K562 (cell line): ENCODE results near the gene TGFA. TPM values are rescaled to one million over a fixed set of nuclear protein-coding genes. Genes with fewer than 3 reads are reported as not detected.

ENCODE experiments used
- ATAC-seq: fragments of 200-7000 bp; cut with Tn5 transposase; 3 replicates; pipeline ENCODE4 v1.9.1; 2020; ENCODE audit warnings: moderate library complexity
- BruUV-seq: library from RNA; stranded (reverse); fragments of 400-500 nt; replicated peaks from 2 replicates; lab custom pipeline; 2021; lab: Mats Ljungman, UMichigan
- CTCF ChIA-PET: fragments of 300-600 bp; formaldehyde crosslinking; extraction: SDS; loops from one replicate; lab custom pipeline; 2021; ENCODE audit warnings: low intra/inter-chr PET ratio; lab: Yijun Ruan, JAX
- POLR2A ChIA-PET: fragments of 300-600, 350-650 bp; sonication (Branson Sonifier 250); formaldehyde crosslinking; extraction: SDS; loops from one replicate; lab custom pipeline; 2021; ENCODE audit warnings: antibody characterized with exemption, inconsistent platforms; lab: Yijun Ruan, JAX
- DNase-seq, 4 experiments: peaks; one replicate each; pipeline versions ENCODE4 v3.0.0 to v3.0.0-alpha.2; 2011 to 2018; ENCODE audit warnings: low spot score in 3 of 4, mixed read lengths in 3 of 4; ENCODE audit errors: extremely low read depth in 1 of 4
- FAIRE-seq: peaks from 2 replicates; lab custom pipeline; 2011; peaks lifted over from hg19 to GRCh38; lab: Jason Lieb, UNC
- H2AFZ ChIP-seq: 2 replicates; pipeline ENCODE4 v1.6.0; 2011; ENCODE audit warnings: low read depth, low read length, control low read depth, inconsistent platforms
- H3K27ac ChIP-seq: fragments of 200-600 bp; 3 replicates; pipeline ENCODE4 v1.8.0; 2011; ENCODE audit warnings: low read depth, mild to moderate bottlenecking, control low read depth, inconsistent platforms, low read length, moderate library complexity, mixed read lengths; ENCODE audit errors: extremely low read depth
- H3K27me3 ChIP-seq, 2 experiments: fragments of 300-600 bp in 1 of 2; 2 replicates in 1 of 2; 3 replicates in 1 of 2; pipeline versions ENCODE4 v1.6.0 to v1.8.0; 2011; ENCODE audit warnings: inconsistent platforms in 2 of 2, low read length in 2 of 2, mild to moderate bottlenecking in 1 of 2, mixed read lengths in 1 of 2, moderate library complexity in 1 of 2; ENCODE audit not compliant: control insufficient read depth in 2 of 2, insufficient read depth in 2 of 2
- H3K36me3 ChIP-seq: fragments of 300-600 bp; 3 replicates; pipeline ENCODE4 v1.8.0; 2011; ENCODE audit warnings: mild to moderate bottlenecking, low read length, inconsistent platforms; ENCODE audit not compliant: control insufficient read depth, insufficient read depth
- H3K4me1 ChIP-seq, 2 experiments: fragments of 200-600 bp in 1 of 2; replicated peaks in 1 of 2; 2 replicates in 1 of 2; 3 replicates in 1 of 2; pipeline versions ENCODE4 v1.5.1 to v1.8.0; 2011; ENCODE audit warnings: inconsistent platforms in 2 of 2, low read length in 2 of 2, mild to moderate bottlenecking in 1 of 2, mixed read lengths in 1 of 2, moderate library complexity in 1 of 2; ENCODE audit not compliant: control insufficient read depth in 2 of 2, insufficient read depth in 2 of 2
- H3K4me2 ChIP-seq: 2 replicates; pipeline ENCODE4 v1.6.1; 2011; ENCODE audit warnings: low read length, control low read depth, inconsistent platforms, mixed read lengths; ENCODE audit not compliant: insufficient read depth
- H3K4me3 ChIP-seq: fragments of 200-600 bp; sonication (generic), shearing (Covaris generic); 2 replicates; pipeline ENCODE4 v1.5.1; 2016; ENCODE audit warnings: control low read depth, inconsistent platforms
- H3K79me2 ChIP-seq: fragments of 200-600 bp; 3 replicates; pipeline ENCODE4 v1.8.0; 2011; ENCODE audit warnings: low read length, inconsistent platforms; ENCODE audit not compliant: control insufficient read depth, insufficient read depth
- H3K9ac ChIP-seq, 2 experiments: 2 replicates each; pipeline versions ENCODE4 v1.6.0 to v1.6.1; 2011; ENCODE audit warnings: low read depth in 2 of 2, low read length in 2 of 2, control low read depth in 1 of 2, inconsistent platforms in 1 of 2, mild to moderate bottlenecking in 1 of 2, mixed read lengths in 1 of 2; ENCODE audit not compliant: insufficient read depth in 1 of 2
- H3K9me1 ChIP-seq: one replicate; pipeline ENCODE4 v1.6.0; 2011; ENCODE audit warnings: inconsistent platforms, mild to moderate bottlenecking, low read length, moderate library complexity; ENCODE audit not compliant: control insufficient read depth, insufficient read depth
- H3K9me3 ChIP-seq: replicated peaks from 2 replicates; pipeline ENCODE4 v1.5.1; 2011; ENCODE audit warnings: low read depth, low read length, inconsistent platforms; ENCODE audit not compliant: control insufficient read depth, insufficient read depth
- H4K20me1 ChIP-seq: replicated peaks from 2 replicates; pipeline ENCODE4 v1.6.1; 2011; ENCODE audit warnings: low read length, inconsistent platforms, mixed read lengths; ENCODE audit not compliant: control insufficient read depth, insufficient read depth
- CXXC5 ChIP-seq: fragments of 250-450 bp; sonication (Bioruptor Pico); IDR thresholded peaks from 2 replicates; pipeline ENCODE4 v1.8.0; 2022; ENCODE audit warnings: inconsistent platforms, mild to moderate bottlenecking, moderate library complexity
- MTA3 ChIP-seq: fragments of 450-650 bp; formaldehyde crosslinking; IDR thresholded peaks from 2 replicates; pipeline ENCODE4 v1.6.1; 2017; ENCODE audit warnings: mild to moderate bottlenecking, borderline replicate concordance
- TRIM24 ChIP-seq, 2 experiments: fragments of 450-650 bp; IDR thresholded peaks; 2 replicates each; pipeline ENCODE4 v1.6.1; 2016
- ZNF24 ChIP-seq: fragments of 450-650 bp; IDR thresholded peaks from 2 replicates; pipeline ENCODE4 v1.6.1; 2016
- ZNF57 ChIP-seq: fragments of 450-650 bp; formaldehyde crosslinking; IDR thresholded peaks from 2 replicates; pipeline ENCODE4 v1.4.0; 2020; ENCODE audit warnings: mild to moderate bottlenecking, moderate library complexity
- ZNF589 ChIP-seq: fragments of 200-800 bp; sonication (Bioruptor generic); IDR thresholded peaks from 2 replicates; pipeline ENCODE4 v1.6.1; 2016; ENCODE audit warnings: low read depth, missing genetic modification characterization, missing compliant biosample characterization
- WGBS: fragments of 100-300 bp; shearing (Covaris generic); methylation state at CpG from one replicate; pipeline ENCODE4 v1.1.6; 2016; ENCODE audit warnings: low coverage, mixed read lengths; ENCODE audit not compliant: insufficient coverage; ENCODE audit errors: missing lambda C conversion rate; 5-methylcytosine and 5-hydroxymethylcytosine counted together
- in situ Hi-C: fragments of 300-500 bp; cut with MboI; formaldehyde crosslinking; loops from 4 replicates; pipeline ENCODE4 v1.15.0; 2018; ENCODE audit warnings: inconsistent platforms, mixed read lengths
- intact Hi-C: fragments of 100-400 bp; cut with micrococcal nuclease; formaldehyde crosslinking; loops from 2 replicates; pipeline ENCODE4 v1.14.2; 2022
- polyA plus RNA-seq, 8 experiments: library from polyadenylated mRNA; depleted of rRNA in 4 of 8; stranded (reverse) in 5 of 8; unstranded in 3 of 8; fragments of >200 nt; fragmentation: Nextera tagmentation in 2 of 8; fragmentation: Illumina TruSeq in 1 of 8; extraction: Ambion mirVana in 2 of 8; extraction: Trizol in 1 of 8; gene quantifications; 2 replicates each; pipeline versions ENCODE4 v1.2.1 to v1.2.3, GENCODE V29; 2011 to 2014; ENCODE audit warnings: inconsistent platforms in 1 of 8, missing spikeins in 1 of 8
- total RNA-seq, 7 experiments: library from RNA; depleted of rRNA in 6 of 7; stranded (reverse); fragments of >200 nt in 6 of 7; fragmentation: Illumina TruSeq in 2 of 7; extraction: Trizol in 2 of 7; gene quantifications; 2 replicates each; pipeline versions ENCODE4 v1.2.1 to v1.2.3, GENCODE V29; 2011 to 2021; ENCODE audit warnings: low replicate concordance in 1 of 7
- TF ChIP-seq, protein P1 (sequence below): fragments of 450-650 bp; formaldehyde crosslinking; IDR thresholded peaks from 2 replicates; pipeline ENCODE4 v1.4.0; 2020; ENCODE audit warnings: mild to moderate bottlenecking, moderate library complexity
- TF ChIP-seq, protein P2 (sequence below), 2 experiments: IDR thresholded peaks; 2 replicates each; pipeline ENCODE4 v1.6.1; 2011; ENCODE audit warnings: borderline replicate concordance in 1 of 2, control low read depth in 1 of 2, low read depth in 1 of 2, low read length in 1 of 2, mild to moderate bottlenecking in 1 of 2, mixed read lengths in 1 of 2, moderate library complexity in 1 of 2; ENCODE audit not compliant: insufficient read depth in 1 of 2, insufficient read length in 1 of 2, poor library complexity in 1 of 2, severe bottlenecking in 1 of 2; ENCODE audit errors: extremely low read depth in 1 of 2

TGFA gene
- total and polyA plus RNA-seq, 9 of the 15 experiments (the other 6 are each of a cell fraction or from before 2014, with no cell fraction given), result not detected

- TF ChIP-seq, protein P1, sequence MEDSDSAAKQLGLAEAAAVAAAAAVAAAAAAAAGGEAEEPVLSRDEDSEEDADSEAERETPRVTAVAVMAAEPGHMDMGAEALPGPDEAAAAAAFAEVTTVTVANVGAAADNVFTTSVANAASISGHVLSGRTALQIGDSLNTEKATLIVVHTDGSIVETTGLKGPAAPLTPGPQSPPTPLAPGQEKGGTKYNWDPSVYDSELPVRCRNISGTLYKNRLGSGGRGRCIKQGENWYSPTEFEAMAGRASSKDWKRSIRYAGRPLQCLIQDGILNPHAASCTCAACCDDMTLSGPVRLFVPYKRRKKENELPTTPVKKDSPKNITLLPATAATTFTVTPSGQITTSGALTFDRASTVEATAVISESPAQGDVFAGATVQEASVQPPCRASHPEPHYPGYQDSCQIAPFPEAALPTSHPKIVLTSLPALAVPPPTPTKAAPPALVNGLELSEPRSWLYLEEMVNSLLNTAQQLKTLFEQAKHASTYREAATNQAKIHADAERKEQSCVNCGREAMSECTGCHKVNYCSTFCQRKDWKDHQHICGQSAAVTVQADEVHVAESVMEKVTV (CRISPR knock-in tag), result no peak
- TF ChIP-seq, protein P2, sequence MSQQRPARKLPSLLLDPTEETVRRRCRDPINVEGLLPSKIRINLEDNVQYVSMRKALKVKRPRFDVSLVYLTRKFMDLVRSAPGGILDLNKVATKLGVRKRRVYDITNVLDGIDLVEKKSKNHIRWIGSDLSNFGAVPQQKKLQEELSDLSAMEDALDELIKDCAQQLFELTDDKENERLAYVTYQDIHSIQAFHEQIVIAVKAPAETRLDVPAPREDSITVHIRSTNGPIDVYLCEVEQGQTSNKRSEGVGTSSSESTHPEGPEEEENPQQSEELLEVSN (IDR thresholded peaks at IDR 0.05; ENCODE audit: borderline replicate concordance in 1 of 2, extremely low read depth in 1 of 2, insufficient read depth in 1 of 2, insufficient read length in 1 of 2, low read depth in 1 of 2, low read length in 1 of 2, poor library complexity in 1 of 2, severe bottlenecking in 1 of 2), result no peak
- no peak for TF ChIP-seq ZNF589 (CRISPR knock-in tag)
- no peak for TF ChIP-seq ZNF57 (CRISPR knock-in tag)
- TF ChIP-seq TRIM24 (IDR thresholded peaks at IDR 0.05), result no peak
- no peak for TF ChIP-seq ZNF24
These were observed 51.9 kb downstream of the TGFA start (continued) for GRCh38 chr2:70501728-70502127.

- Histone ChIP-seq H4K20me1 (no peaks in the 10 kb centered on the region), H3K9me3 (no peaks in the 10 kb centered on the region), H3K79me2 (no peaks in the 10 kb centered on the region), H2AFZ (no peak overlapping the region), H3K9ac (no peak overlapping the region), H3K4me3 (no peak overlapping the region), H3K9me1 (no peaks in the 10 kb centered on the region), H3K36me3 (no peaks in the 10 kb centered on the region), H3K27ac (no peak overlapping the region), H3K4me2 (no peak overlapping the region), H3K27me3 (peaks cover 5 to 7% of the 10 kb centered on the region in 2 experiments; a peak in 4 of 5 replicates), H3K4me1 (no peaks in the 10 kb centered on the region)
- ChIA-PET POLR2A (interaction anchor here (0.6 to 1.2 kb wide), 2 partner anchors 17 to 619 kb away, joined by 3 read pairs; no protein-coding TSS in a partner anchor), CTCF (no interaction called here)
- WGBS, result 0% methylated on average over 1 of the region's 1 CpG
- ATAC-seq (no peak), FAIRE-seq (no peak), DNase-seq (no peak)
- no TSS peak for BruUV-seq
- intact Hi-C loops (no loop called here), in situ Hi-C loops (no loop called here)
- TF ChIP-seq CXXC5 (no peak), MTA3 (no peak)
These were observed 52.4 kb downstream of the TGFA start for GRCh38 chr2:70501215-70501614.
